Hepatocyte (in vitro differentiated cells): ENCODE data around the gene EPHB1. TPM values are rescaled to one million over a fixed set of nuclear protein-coding genes. Genes with fewer than 3 reads are reported as not detected.

Source experiments
- DNase-seq: peaks from one replicate; pipeline ENCODE4 v3.0.0-alpha.2; 2016; ENCODE audit warnings: low spot score
- H2AFZ ChIP-seq: fragments of 200-600 bp; sonication (generic); 2 replicates; pipeline ENCODE4 v1.6.0; 2016; ENCODE audit warnings: antibody characterized with exemption, mild to moderate bottlenecking
- H3K27ac ChIP-seq: fragments of 200-600 bp; sonication (generic); 2 replicates; pipeline ENCODE4 v1.5.1; 2016; ENCODE audit warnings: mild to moderate bottlenecking
- H3K27me3 ChIP-seq: fragments of 200-600 bp; sonication (generic); 2 replicates; pipeline ENCODE4 v1.6.1; 2016
- H3K36me3 ChIP-seq: fragments of 200-600 bp; sonication (generic); replicated peaks from 2 replicates; pipeline ENCODE4 v1.5.1; 2016; ENCODE audit warnings: low read depth; ENCODE audit not compliant: insufficient read depth
- H3K4me1 ChIP-seq: fragments of 200-600 bp; sonication (generic); 2 replicates; pipeline ENCODE4 v1.5.1; 2016; ENCODE audit warnings: mild to moderate bottlenecking, moderate library complexity; ENCODE audit not compliant: insufficient read depth
- H3K4me2 ChIP-seq: fragments of 200-600 bp; sonication (generic); 2 replicates; pipeline ENCODE4 v1.6.0; 2016
- H3K4me3 ChIP-seq: fragments of 200-600 bp; sonication (generic); 2 replicates; pipeline ENCODE4 v1.5.1; 2016; ENCODE audit warnings: mild to moderate bottlenecking
- H3K79me2 ChIP-seq: fragments of 200-600 bp; sonication (generic); 2 replicates; pipeline ENCODE4 v1.6.0; 2017; ENCODE audit warnings: mild to moderate bottlenecking
- H3K9me2 ChIP-seq: fragments of 200-600 bp; sonication (generic); replicated peaks from 2 replicates; pipeline ENCODE4 v1.6.0; 2017; ENCODE audit warnings: mild to moderate bottlenecking; ENCODE audit not compliant: insufficient read depth
- H3K9me3 ChIP-seq: fragments of 200-600 bp; sonication (generic); 2 replicates; pipeline ENCODE4 v1.5.1; 2016; ENCODE audit warnings: low read depth, mild to moderate bottlenecking
- H4K20me1 ChIP-seq: fragments of 200-600 bp; sonication (generic); 2 replicates; pipeline ENCODE4 v1.6.0; 2016; ENCODE audit warnings: mild to moderate bottlenecking; ENCODE audit not compliant: insufficient read depth, poor library complexity, severe bottlenecking
- CTCF ChIP-seq: fragments of 200-600 bp; sonication (generic); IDR thresholded peaks from 2 replicates; pipeline ENCODE4 v1.5.1; 2016; ENCODE audit warnings: antibody characterized with exemption, mild to moderate bottlenecking; ENCODE audit not compliant: poor library complexity
- EZH2 ChIP-seq: fragments of 200-600 bp; sonication (generic); IDR thresholded peaks from 2 replicates; pipeline ENCODE4 v1.6.1; 2016; ENCODE audit warnings: antibody characterized with exemption, mild to moderate bottlenecking, borderline replicate concordance
- EZH2phosphoT487 ChIP-seq: fragments of 200-600 bp; sonication (generic); IDR thresholded peaks from one replicate; pipeline ENCODE4 v1.6.1; 2018; ENCODE audit warnings: antibody characterized with exemption, mild to moderate bottlenecking, low read depth, moderate library complexity; ENCODE audit not compliant: unreplicated experiment, severe bottlenecking
- WGBS: methylation state at CpG from one replicate; pipeline ENCODE4 v1.1.6; 2016; ENCODE audit warnings: low lambda C conversion rate; ENCODE audit errors: missing lambda C conversion rate; 5-methylcytosine and 5-hydroxymethylcytosine counted together
- polyA plus RNA-seq: library from polyadenylated mRNA; unstranded; fragments of >200 nt; fragmentation: Nextera tagmentation; extraction: Ambion mirVana; gene quantifications from 2 replicates; pipeline ENCODE4 v1.2.1, GENCODE V29; 2016
- total RNA-seq: library from RNA; depleted of rRNA; stranded (reverse); fragments of >200 nt; gene quantifications from 2 replicates; pipeline ENCODE4 v1.2.3, GENCODE V29; 2014

EPHB1 gene
- total and polyA plus RNA-seq, 2 experiments from 2014 or later, result 3.3 to 5.6 TPM

- 75% methylated on average over 1 of the region's 1 CpG for WGBS
- no peaks in the 10 kb centered on the region for H3K36me3 ChIP-seq
- no peak for TF ChIP-seq EZH2phosphoT487
- TF ChIP-seq EZH2, result no peak
- no peak for TF ChIP-seq CTCF
- no peak overlapping the region for H3K4me2 ChIP-seq
- H3K27ac ChIP-seq, result no peak overlapping the region
- H4K20me1 ChIP-seq, result no peaks in the 10 kb centered on the region
- peaks cover 3% of the 10 kb centered on the region for H3K27me3 ChIP-seq
- H3K79me2 ChIP-seq, result no peaks in the 10 kb centered on the region
- no peaks in the 10 kb centered on the region for H3K4me1 ChIP-seq
- H3K9me3 ChIP-seq, result no peaks in the 10 kb centered on the region
- H3K9me2 ChIP-seq, result no peaks in the 10 kb centered on the region
- H3K4me3 ChIP-seq, result no peak overlapping the region
- no peak for DNase-seq
- no peak overlapping the region for H2AFZ ChIP-seq
Measured at GRCh38 chr3:134824791-134825190, 29.7 kb downstream of the EPHB1 start.

- Histone ChIP-seq H3K9me3 (no peaks in the 10 kb centered on the region), H3K4me2 (no peak overlapping the region), H3K9me2 (no peaks in the 10 kb centered on the region), H3K4me1 (no peaks in the 10 kb centered on the region), H3K27ac (no peak overlapping the region), H3K79me2 (no peaks in the 10 kb centered on the region), H4K20me1 (no peaks in the 10 kb centered on the region), H3K36me3 (no peaks in the 10 kb centered on the region), H3K27me3 (peaks cover 3% of the 10 kb centered on the region), H3K4me3 (no peak overlapping the region), H2AFZ (no peak overlapping the region)
- TF ChIP-seq EZH2 (no peak), EZH2phosphoT487 (no peak), CTCF (no peak)
- 98% methylated on average over 6 of the region's 6 CpGs for WGBS
- no peak for DNase-seq
Measured at GRCh38 chr3:134827213-134827612, 32.2 kb downstream of the EPHB1 start.

GRCh38 chr3:134829721-134830120, 34.7 kb downstream of the EPHB1 start:
- H3K9me2 ChIP-seq, result no peaks in the 10 kb centered on the region
- 93% methylated on average over 3 of the region's 3 CpGs for WGBS
- H3K79me2 ChIP-seq, result no peaks in the 10 kb centered on the region
- no peak overlapping the region for H2AFZ ChIP-seq
- no peak overlapping the region for H3K4me3 ChIP-seq
- no peak overlapping the region for H3K4me2 ChIP-seq
- no peaks in the 10 kb centered on the region for H3K4me1 ChIP-seq
- no peaks in the 10 kb centered on the region for H3K36me3 ChIP-seq
- no peaks in the 10 kb centered on the region for H4K20me1 ChIP-seq
- no peak for DNase-seq
- no peak for TF ChIP-seq EZH2
- TF ChIP-seq CTCF, result no peak
- no peak for TF ChIP-seq EZH2phosphoT487
- peaks cover 3% of the 10 kb centered on the region for H3K27me3 ChIP-seq
- H3K9me3 ChIP-seq, result no peaks in the 10 kb centered on the region
- no peak overlapping the region for H3K27ac ChIP-seq

- H2AFZ ChIP-seq, result no peak overlapping the region
- H3K4me1 ChIP-seq, result no peaks in the 10 kb centered on the region
- no peaks in the 10 kb centered on the region for H3K9me3 ChIP-seq
- DNase-seq, result no peak
- H4K20me1 ChIP-seq, result no peaks in the 10 kb centered on the region
- no peak overlapping the region for H3K27ac ChIP-seq
- no peaks in the 10 kb centered on the region for H3K79me2 ChIP-seq
- no peak overlapping the region for H3K4me3 ChIP-seq
- WGBS, result 96% methylated on average over 4 of the region's 4 CpGs
- no peaks in the 10 kb centered on the region for H3K9me2 ChIP-seq
- TF ChIP-seq EZH2phosphoT487 (no peak), CTCF (no peak), EZH2 (no peak)
- peaks cover 3% of the 10 kb centered on the region for H3K27me3 ChIP-seq
- H3K36me3 ChIP-seq, result no peaks in the 10 kb centered on the region
- H3K4me2 ChIP-seq, result no peak overlapping the region
Measured at GRCh38 chr3:134832585-134832984, 37.5 kb downstream of the EPHB1 start.
